Measurements from ENCODE around the gene BEX4. TPM values are rescaled to one million over a fixed set of nuclear protein-coding genes. Genes with fewer than 3 reads are reported as not detected.
"Not testable (repeated sequence)": the region's sequence is repeated elsewhere in the genome, so short reads cannot be mapped to it uniquely, and the experiment has no call there.

BEX4 gene
- total and polyA plus RNA-seq, 8 donors: 5.8 to 53.2 (median 37.7) TPM

- H3K27me3 ChIP-seq: peaks cover 0 to 7% (median 0%) of the 10 kb centered on the region in 3 donors
- H3K36me3 ChIP-seq: no peaks in the 10 kb centered on the region
- no peak overlapping the region for H3K27ac ChIP-seq
- no peak for DNase-seq
- H3K4me1 ChIP-seq: no peaks in the 10 kb centered on the region
- WGBS, 5 donors: 64 to 100% (median 81%) methylated on average over 1 of the region's 1 CpG
- no peak for TF ChIP-seq POLR2A (IDR thresholded peaks at IDR 0.05)
- TF ChIP-seq, protein P1, sequence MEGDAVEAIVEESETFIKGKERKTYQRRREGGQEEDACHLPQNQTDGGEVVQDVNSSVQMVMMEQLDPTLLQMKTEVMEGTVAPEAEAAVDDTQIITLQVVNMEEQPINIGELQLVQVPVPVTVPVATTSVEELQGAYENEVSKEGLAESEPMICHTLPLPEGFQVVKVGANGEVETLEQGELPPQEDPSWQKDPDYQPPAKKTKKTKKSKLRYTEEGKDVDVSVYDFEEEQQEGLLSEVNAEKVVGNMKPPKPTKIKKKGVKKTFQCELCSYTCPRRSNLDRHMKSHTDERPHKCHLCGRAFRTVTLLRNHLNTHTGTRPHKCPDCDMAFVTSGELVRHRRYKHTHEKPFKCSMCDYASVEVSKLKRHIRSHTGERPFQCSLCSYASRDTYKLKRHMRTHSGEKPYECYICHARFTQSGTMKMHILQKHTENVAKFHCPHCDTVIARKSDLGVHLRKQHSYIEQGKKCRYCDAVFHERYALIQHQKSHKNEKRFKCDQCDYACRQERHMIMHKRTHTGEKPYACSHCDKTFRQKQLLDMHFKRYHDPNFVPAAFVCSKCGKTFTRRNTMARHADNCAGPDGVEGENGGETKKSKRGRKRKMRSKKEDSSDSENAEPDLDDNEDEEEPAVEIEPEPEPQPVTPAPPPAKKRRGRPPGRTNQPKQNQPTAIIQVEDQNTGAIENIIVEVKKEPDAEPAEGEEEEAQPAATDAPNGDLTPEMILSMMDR (IDR thresholded peaks at IDR 0.05): no peak
- TF ChIP-seq POLR2AphosphoS5 (IDR thresholded peaks at IDR 0.05): no peak
- no peak for TF ChIP-seq EP300 (IDR thresholded peaks at IDR 0.05)
- H3K9me3 ChIP-seq: no peaks in the 10 kb centered on the region
- intact Hi-C loops (cut with DNase I; ENCODE audit: low total_unique reads): no loop called here
- no peak overlapping the region for H3K4me3 ChIP-seq
These were observed 20.0 kb downstream of the BEX4 start for GRCh38 chrX:103234869-103235268.

DNA sequence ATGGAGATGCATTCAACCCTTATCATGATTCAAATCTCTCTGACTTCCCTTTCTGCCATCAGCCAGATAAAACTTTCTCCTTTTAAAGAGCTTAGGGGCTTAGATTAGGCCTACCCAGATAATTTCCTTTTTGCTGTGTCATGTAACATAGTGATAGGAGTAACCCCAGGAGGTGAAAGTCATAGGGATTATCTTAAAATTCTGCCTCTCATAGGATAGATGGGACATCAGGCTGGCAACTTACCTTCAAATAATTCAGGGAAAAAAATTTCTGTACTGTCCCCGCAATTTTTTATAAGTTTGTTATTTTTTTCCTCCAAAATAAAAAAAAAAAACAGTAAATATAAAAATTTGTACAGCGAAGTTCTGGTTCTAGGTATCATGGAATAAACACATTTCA lies 20.7 kb downstream of the BEX4 start:
- WGBS, 5 donors: 32 to 88% (median 49%) methylated on average over 2 of the region's 2 CpGs
- not testable (repeated sequence) for H3K27ac ChIP-seq

DNA sequence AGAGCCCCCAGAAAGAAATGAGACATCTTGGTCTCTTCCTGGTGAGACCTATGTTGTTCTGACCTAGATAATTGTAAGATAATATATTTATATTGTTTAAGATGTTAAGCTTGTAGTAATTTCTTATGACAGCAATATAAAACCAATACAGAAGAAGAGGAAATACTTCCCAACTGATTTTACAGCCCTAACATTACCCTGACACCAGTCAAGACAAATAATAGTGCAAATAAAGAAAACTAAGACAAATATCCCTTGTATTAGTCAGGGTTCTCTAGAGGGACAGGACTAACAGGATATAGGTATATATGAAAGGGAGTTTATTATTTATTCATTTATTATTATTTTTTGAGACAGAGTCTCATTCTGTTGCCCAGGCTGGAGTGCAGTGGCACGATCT lies 21.4 kb downstream of the BEX4 start:
- 75 to 100% (median 87%) methylated on average over 1 of the region's 1 CpG for WGBS, 5 donors
- no peak for TF ChIP-seq EP300 (IDR thresholded peaks at IDR 0.05)
- no peak for TF ChIP-seq POLR2A (IDR thresholded peaks at IDR 0.05)
- TF ChIP-seq POLR2AphosphoS5 (IDR thresholded peaks at IDR 0.05): no peak
- TF ChIP-seq, protein P1 (IDR thresholded peaks at IDR 0.05): no peak
- no peak overlapping the region for H3K27ac ChIP-seq
- H3K27me3 ChIP-seq: peaks cover 0 to 7% (median 0%) of the 10 kb centered on the region in 3 donors
- no peaks in the 10 kb centered on the region for H3K4me1 ChIP-seq
- no peaks in the 10 kb centered on the region for H3K9me3 ChIP-seq
- H3K4me3 ChIP-seq: no peak overlapping the region
- DNase-seq: no peak
- intact Hi-C loops (cut with DNase I; ENCODE audit: low total_unique reads): no loop called here
- H3K36me3 ChIP-seq: no peaks in the 10 kb centered on the region

More for the DNA sequence above, 20.7 kb downstream of the BEX4 start:
- H3K36me3 ChIP-seq; H3K4me3 ChIP-seq; H3K27me3 ChIP-seq; intact Hi-C loops (cut with DNase I; ENCODE audit: low total_unique reads); H3K9me3 ChIP-seq; H3K4me1 ChIP-seq; DNase-seq: not testable (repeated sequence)

GRCh38 chrX:103240155-103240554 lies 25.2 kb downstream of the BEX4 start:
- Histone ChIP-seq H3K27me3 (peaks cover 0 to 7% (median 0%) of the 10 kb centered on the region in 3 donors), H3K27ac (no peak overlapping the region), H3K9me3 (no peaks in the 10 kb centered on the region), H3K4me3 (no peak overlapping the region), H3K4me1 (no peaks in the 10 kb centered on the region), H3K36me3 (no peaks in the 10 kb centered on the region)
- DNase-seq: no peak
- intact Hi-C loops (cut with DNase I; ENCODE audit: low total_unique reads): no loop called here
- TF ChIP-seq POLR2A (IDR thresholded peaks at IDR 0.05) (no peak), EP300 (IDR thresholded peaks at IDR 0.05) (no peak), POLR2AphosphoS5 (IDR thresholded peaks at IDR 0.05) (no peak)
- TF ChIP-seq, protein P1 (IDR thresholded peaks at IDR 0.05): no peak

DNA sequence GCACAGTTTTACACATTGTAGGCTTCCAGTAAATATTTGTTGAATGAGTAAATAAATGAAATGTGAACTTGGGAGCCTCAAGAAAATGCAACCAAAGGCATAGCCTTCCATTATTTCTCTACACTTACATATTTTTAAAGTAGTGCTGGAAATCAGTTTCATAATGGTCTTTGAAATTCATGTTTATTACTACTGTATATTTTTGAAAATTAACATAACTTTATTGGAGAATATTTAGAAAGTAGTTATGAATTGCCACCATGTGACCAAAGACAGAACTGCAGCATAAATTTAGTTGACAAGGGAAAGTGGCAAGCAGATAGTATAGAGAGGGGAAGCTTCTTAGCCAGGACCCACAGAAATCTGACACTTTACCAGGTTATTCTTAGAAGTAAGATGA lies 33.6 kb downstream of the BEX4 start:
- DNase-seq: peak in 1 of 2 donors; percentile 39
- no peaks in the 10 kb centered on the region for H3K27me3 ChIP-seq
- no peaks in the 10 kb centered on the region for H3K9me3 ChIP-seq
- no peak overlapping the region for H3K27ac ChIP-seq
- no peak overlapping the region for H3K4me3 ChIP-seq
- intact Hi-C loops (cut with DNase I; ENCODE audit: low total_unique reads): no loop called here
- TF ChIP-seq EP300 (IDR thresholded peaks at IDR 0.05): no peak
- TF ChIP-seq, protein P1 (IDR thresholded peaks at IDR 0.05): peak in 4 of 7 experiments; percentile 19 to 45 (median 20)
- TF ChIP-seq POLR2A (IDR thresholded peaks at IDR 0.05): no peak
- no peak for TF ChIP-seq POLR2AphosphoS5 (IDR thresholded peaks at IDR 0.05)
- no peaks in the 10 kb centered on the region for H3K36me3 ChIP-seq
- peaks cover 0 to 8% (median 2%) of the 10 kb centered on the region in 4 donors for H3K4me1 ChIP-seq
